A549 (cell line): ENCODE results near the gene ANAPC13. TPM values are rescaled to one million over a fixed set of nuclear protein-coding genes. Genes with fewer than 3 reads are reported as not detected.
A peak's percentile ranks its signal among the peaks of the same experiment; 100 is the strongest.

Source experiments
- ATAC-seq, 2 experiments: fragments of 200-7000 bp in 1 of 2; fragments of >200 bp in 1 of 2; cut with Nextera tagmentation in 1 of 2; cut with Tn5 transposase in 1 of 2; 3 replicates each; pipeline versions ENCODE4 v1.8.0 to v1.9.1; 2018 to 2020; ENCODE audit warnings: mild to moderate bottlenecking in 1 of 2, moderate library complexity in 1 of 2
- CTCF ChIA-PET: fragments of 300-600 bp; sonication (Branson Sonifier 250); formaldehyde crosslinking; extraction: SDS; loops from one replicate; lab custom pipeline; 2021; ENCODE audit warnings: antibody characterized with exemption, inconsistent platforms; lab: Yijun Ruan, JAX
- POLR2A ChIA-PET: fragments of 350-600 bp; formaldehyde crosslinking; extraction: SDS; loops from one replicate; lab custom pipeline; 2021; ENCODE audit warnings: antibody characterized with exemption, inconsistent platforms; lab: Yijun Ruan, JAX
- DNase-seq, 2 experiments: peaks; one replicate each; pipeline versions ENCODE4 v3.0.0 to v3.0.0-alpha.2; 2011 to 2016; ENCODE audit warnings: low read depth in 1 of 2, low spot score in 1 of 2
- FAIRE-seq: peaks from 2 replicates; lab custom pipeline; 2011; peaks lifted over from hg19 to GRCh38; lab: Jason Lieb, UNC
- H3K27ac ChIP-seq, 2 experiments: fragments of >200 bp; sonication (Bioruptor Twin); formaldehyde crosslinking; 3 replicates each; pipeline ENCODE4 v1.5.1; 2016 to 2017
- H3K4me1 ChIP-seq: fragments of >200 bp; sonication (Bioruptor Twin); formaldehyde crosslinking; 3 replicates; pipeline ENCODE4 v1.6.1; 2016
- H3K4me2 ChIP-seq: fragments of >200 bp; sonication (Bioruptor Twin); formaldehyde crosslinking; 3 replicates; pipeline ENCODE4 v1.6.1; 2016
- H3K4me3 ChIP-seq: fragments of >200 bp; sonication (Bioruptor Twin); formaldehyde crosslinking; 3 replicates; pipeline ENCODE4 v1.5.1; 2016
- H3K9me3 ChIP-seq: fragments of >200 bp; sonication (Bioruptor Twin); formaldehyde crosslinking; 3 replicates; pipeline ENCODE4 v1.6.1; 2016
- ATOH8 ChIP-seq: fragments of 250-450 bp; sonication (Bioruptor Pico); IDR thresholded peaks from 2 replicates; pipeline ENCODE4 v1.5.0; 2020; ENCODE audit warnings: low read depth, mild to moderate bottlenecking, moderate library complexity
- CBX8 ChIP-seq: fragments of 200-600 bp; sonication (generic); IDR thresholded peaks from 2 replicates; pipeline ENCODE4 v1.6.1; 2016
- EHF ChIP-seq: fragments of 250-450 bp; sonication (Bioruptor Pico); IDR thresholded peaks from 2 replicates; pipeline ENCODE4 v1.5.0; 2020; ENCODE audit warnings: mild to moderate bottlenecking
- ELK1 ChIP-seq: fragments of 150-350 bp; IDR thresholded peaks from 2 replicates; pipeline ENCODE4 v1.6.1; 2014; ENCODE audit warnings: low read depth, mild to moderate bottlenecking, low read length
- ESRRA ChIP-seq: fragments of 150-350 bp; IDR thresholded peaks from 2 replicates; pipeline ENCODE4 v1.6.1; 2014; ENCODE audit warnings: mild to moderate bottlenecking, low read length, borderline replicate concordance
- GATA3 ChIP-seq: IDR thresholded peaks from 2 replicates; pipeline ENCODE4 v1.6.1; 2012; ENCODE audit warnings: borderline replicate concordance
- HEYL ChIP-seq: fragments of 250-450 bp; sonication (Bioruptor Pico); IDR thresholded peaks from 2 replicates; pipeline ENCODE4 v1.8.0; 2021; ENCODE audit warnings: mild to moderate bottlenecking, moderate library complexity
- HMGXB4 ChIP-seq: fragments of 250-450 bp; sonication (Bioruptor Pico); IDR thresholded peaks from 2 replicates; pipeline ENCODE4 v1.5.0; 2021; ENCODE audit warnings: mild to moderate bottlenecking, moderate library complexity, borderline replicate concordance
- HOXB13 ChIP-seq: fragments of 250-450 bp; sonication (Bioruptor Pico); IDR thresholded peaks from 2 replicates; pipeline ENCODE4 v1.5.0; 2020; ENCODE audit warnings: low read depth, mild to moderate bottlenecking, moderate library complexity
- HOXB5 ChIP-seq: fragments of 250-450 bp; sonication (Bioruptor Pico); IDR thresholded peaks from 2 replicates; pipeline ENCODE4 v1.5.0; 2020; ENCODE audit warnings: mild to moderate bottlenecking, moderate library complexity
- MAZ ChIP-seq: fragments of 150-350 bp; IDR thresholded peaks from 2 replicates; pipeline ENCODE4 v1.6.1; 2014; ENCODE audit warnings: antibody characterized with exemption, low read depth, low read length, borderline replicate concordance
- MYC ChIP-seq: IDR thresholded peaks from 2 replicates; pipeline ENCODE4 v1.6.1; 2012; ENCODE audit warnings: mild to moderate bottlenecking, inconsistent platforms, low read length, improper control_type of control experiment, borderline replicate concordance
- NR3C1 ChIP-seq: fragments of >200 bp; sonication (Bioruptor Twin); formaldehyde crosslinking; IDR thresholded peaks from 3 replicates; pipeline ENCODE4 v1.6.1; 2017
- PBX3 ChIP-seq: IDR thresholded peaks from 2 replicates; pipeline ENCODE4 v1.6.1; 2012
- REST ChIP-seq: fragments of 200-600 bp; sonication (generic); IDR thresholded peaks from 2 replicates; pipeline ENCODE4 v1.6.1; 2016; ENCODE audit warnings: antibody characterized with exemption, mild to moderate bottlenecking, moderate library complexity
- SMC3 ChIP-seq: fragments of >200 bp; sonication (Bioruptor Twin); formaldehyde crosslinking; IDR thresholded peaks from 3 replicates; pipeline ENCODE4 v1.6.1; 2018; ENCODE audit warnings: inconsistent platforms
- SREBF2 ChIP-seq: fragments of 450-650 bp; IDR thresholded peaks from 2 replicates; pipeline ENCODE4 v1.6.1; 2014; ENCODE audit warnings: mild to moderate bottlenecking, moderate library complexity
- TFCP2L1 ChIP-seq: fragments of 250-450 bp; sonication (Bioruptor Pico); IDR thresholded peaks from 2 replicates; pipeline ENCODE4 v1.5.0; 2021; ENCODE audit warnings: mild to moderate bottlenecking
- USF2 ChIP-seq: fragments of 450-650 bp; IDR thresholded peaks from 2 replicates; pipeline ENCODE4 v1.6.1; 2014; ENCODE audit warnings: antibody characterized with exemption
- ZFP36 ChIP-seq: fragments of 450-650 bp; IDR thresholded peaks from 2 replicates; pipeline ENCODE4 v1.6.1; 2014; ENCODE audit warnings: borderline replicate concordance; ENCODE audit not compliant: partially characterized antibody
- ZNF302 ChIP-seq: fragments of 250-450 bp; sonication (Bioruptor Pico); IDR thresholded peaks from 2 replicates; pipeline ENCODE4 v1.9.0; 2021; ENCODE audit warnings: inconsistent platforms, mild to moderate bottlenecking, moderate library complexity
- WGBS: methylation state at CpG from one replicate; pipeline ENCODE4 v1.1.6; 2017; ENCODE audit errors: missing lambda C conversion rate; 5-methylcytosine and 5-hydroxymethylcytosine counted together
- polyA plus RNA-seq, 4 experiments: library from polyadenylated mRNA; depleted of rRNA in 3 of 4; stranded (reverse); fragments of >200 nt; fragmentation: RNase III in 1 of 4; extraction: RNeasy Plus Mini Kit Qiagen cat#74134 plus additional on column Dnase treatment in 1 of 4; gene quantifications; 2 replicates in 3 of 4; 3 replicates in 1 of 4; pipeline ENCODE4 v1.2.3, GENCODE V29; 2011 to 2017

Gene ANAPC13
- polyA plus RNA-seq, 2 of the 4 experiments (the other 2 are of a cell fraction): 51.2 to 109 TPM

GRCh38 chr3:134480546-134480945, 5.2 kb downstream of the ANAPC13 start:
- ChIA-PET CTCF (interaction anchor here (0.7 to 22.3 kb wide), 6 partner anchors 9 to 268 kb away, joined by 3 to 438 read pairs (median 5); partner anchors contain the start of gene AMOTL2), POLR2A (interaction anchor here (1.3 kb wide), 1 partner anchor 116 kb away, joined by 3 read pairs; no protein-coding TSS in a partner anchor)
- FAIRE-seq: no peak
- TF ChIP-seq HOXB5 (CRISPR knock-in tag) (no peak), ATOH8 (CRISPR knock-in tag) (no peak), NR3C1 (no peak), GATA3 (no peak), ZFP36 (no peak)
- 100% methylated on average over 3 of the region's 3 CpGs for WGBS
- no peak for DNase-seq
- H3K4me1 ChIP-seq: peaks cover 28% of the 10 kb centered on the region
- no peak overlapping the region for H3K27ac ChIP-seq
- no peak overlapping the region for H3K4me2 ChIP-seq
- no peak for ATAC-seq
- no peak overlapping the region for H3K4me3 ChIP-seq
- H3K9me3 ChIP-seq: no peaks in the 10 kb centered on the region

GRCh38 chr3:134477938-134478337, 7.8 kb downstream of the ANAPC13 start:
- peak; percentile 15; the same call in 1 of the 2 replicates for TF ChIP-seq GATA3
- no peak for TF ChIP-seq EHF
- DNase-seq: peak in 1 of 2 experiments; percentile 10
- ChIA-PET CTCF (interaction anchor here (1.3 to 22.3 kb wide), 6 partner anchors 15 to 265 kb away, joined by 3 to 438 read pairs (median 9); partner anchors contain the start of gene AMOTL2), POLR2A (no interaction called here)
- ATAC-seq: no peak
- FAIRE-seq: no peak
- no peaks in the 10 kb centered on the region for H3K9me3 ChIP-seq
- no peak overlapping the region for H3K4me3 ChIP-seq
- 0 out of 3 replicates have a peak overlapping the region, but pooled peaks have one; percentile 12 for H3K4me2 ChIP-seq
- peaks cover 22% of the 10 kb centered on the region for H3K4me1 ChIP-seq
- 27% methylated on average over 2 of the region's 2 CpGs for WGBS
- H3K27ac ChIP-seq: no peak overlapping the region

- POLR2A ChIA-PET: interaction anchor here (1.1 to 1.5 kb wide), 2 partner anchors 113 to 164 kb away, joined by 4 to 6 read pairs; no protein-coding TSS in a partner anchor
Observed at GRCh38 chr3:134477002-134477401, 8.8 kb downstream of the ANAPC13 start.

More at GRCh38 chr3:134477002-134477401, 8.8 kb downstream of the ANAPC13 start:
- no peak for FAIRE-seq
- TF ChIP-seq HMGXB4: no peak
- no peak for TF ChIP-seq CBX8
- TF ChIP-seq USF2: no peak
- TF ChIP-seq TFCP2L1 (CRISPR knock-in tag): no peak
- no peak for TF ChIP-seq ATOH8 (CRISPR knock-in tag)
- TF ChIP-seq REST: no peak
- no peak for TF ChIP-seq SREBF2
- no peak for TF ChIP-seq ELK1
- TF ChIP-seq MAZ: no peak
- TF ChIP-seq HOXB13 (CRISPR knock-in tag): no peak
- no peak for TF ChIP-seq HEYL (CRISPR knock-in tag)
- TF ChIP-seq ESRRA: no peak
- no peak for TF ChIP-seq PBX3
- TF ChIP-seq MYC: no peak
- TF ChIP-seq ZNF302: no peak
- no peak for TF ChIP-seq SMC3
- Histone ChIP-seq H3K4me2 (no peak overlapping the region), H3K27ac (no peak overlapping the region), H3K4me3 (no peak overlapping the region), H3K9me3 (no peaks in the 10 kb centered on the region), H3K4me1 (peaks cover 29% of the 10 kb centered on the region)
- CTCF ChIA-PET: interaction anchor here (0.7 to 22.3 kb wide), 7 partner anchors 27 to 279 kb away, joined by 3 to 438 read pairs (median 6); partner anchors contain the start of gene AMOTL2
- no peak for DNase-seq
- no peak for ATAC-seq
- 97% methylated on average over 6 of the region's 6 CpGs for WGBS
